HuH-7 (cell line): ENCODE data around the gene TTC7B.

Source experiments
- DNase-seq: peaks from one replicate; pipeline ENCODE4 v3.0.0; 2011; ENCODE audit warnings: low spot score

Gene TTC7B

DNA sequence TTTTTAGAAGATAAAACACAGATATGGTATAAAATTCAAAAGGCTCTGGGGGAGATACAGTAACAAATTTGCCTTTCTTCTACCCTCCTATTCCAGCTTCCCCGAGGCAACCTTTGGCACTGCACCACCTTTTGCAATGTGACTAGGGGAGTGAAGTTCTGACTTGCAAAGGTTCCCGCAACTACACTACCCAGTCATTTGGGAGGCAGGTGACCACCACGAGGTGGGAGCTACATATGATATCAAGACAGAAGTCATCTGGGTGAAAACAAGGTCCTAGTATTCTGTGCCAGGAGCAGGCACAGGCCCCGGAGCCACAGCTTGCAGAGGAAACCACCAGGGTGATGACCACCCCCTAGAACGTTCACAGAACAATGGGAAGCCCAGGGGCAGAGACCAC lies 141.5 kb downstream of the TTC7B start:
- DNase-seq = no peak

DNA sequence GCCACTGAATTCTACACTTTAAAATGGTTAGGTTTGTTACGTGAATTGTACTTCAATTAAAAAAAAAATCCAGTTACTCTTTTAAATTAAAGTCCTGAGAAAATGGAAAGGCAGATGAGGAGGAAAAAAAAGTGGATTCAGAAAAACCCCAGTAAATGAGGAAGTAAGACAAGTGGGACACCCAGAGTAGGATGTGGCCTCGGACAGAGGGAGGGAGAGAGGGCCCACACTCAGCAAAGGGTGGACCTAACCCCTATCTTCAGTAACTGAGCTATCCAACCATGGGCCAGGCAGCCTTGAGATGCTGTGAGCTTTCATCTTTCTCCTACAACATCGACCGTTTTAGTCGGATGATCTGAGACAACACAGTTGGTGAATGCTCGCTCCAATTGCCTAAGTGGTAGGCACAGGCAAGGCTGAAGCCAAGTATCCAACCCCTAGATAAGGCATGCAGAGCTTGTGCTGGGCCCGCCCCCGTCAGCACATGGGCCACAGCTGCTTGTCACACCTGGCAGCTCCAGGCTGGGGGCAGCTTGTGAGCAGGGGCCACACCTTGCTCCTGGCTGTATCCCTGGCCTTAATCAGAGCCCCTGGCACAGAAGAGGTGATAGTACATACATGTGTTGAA lies 142.1 kb downstream of the TTC7B start:
- DNase-seq = no peak

DNA sequence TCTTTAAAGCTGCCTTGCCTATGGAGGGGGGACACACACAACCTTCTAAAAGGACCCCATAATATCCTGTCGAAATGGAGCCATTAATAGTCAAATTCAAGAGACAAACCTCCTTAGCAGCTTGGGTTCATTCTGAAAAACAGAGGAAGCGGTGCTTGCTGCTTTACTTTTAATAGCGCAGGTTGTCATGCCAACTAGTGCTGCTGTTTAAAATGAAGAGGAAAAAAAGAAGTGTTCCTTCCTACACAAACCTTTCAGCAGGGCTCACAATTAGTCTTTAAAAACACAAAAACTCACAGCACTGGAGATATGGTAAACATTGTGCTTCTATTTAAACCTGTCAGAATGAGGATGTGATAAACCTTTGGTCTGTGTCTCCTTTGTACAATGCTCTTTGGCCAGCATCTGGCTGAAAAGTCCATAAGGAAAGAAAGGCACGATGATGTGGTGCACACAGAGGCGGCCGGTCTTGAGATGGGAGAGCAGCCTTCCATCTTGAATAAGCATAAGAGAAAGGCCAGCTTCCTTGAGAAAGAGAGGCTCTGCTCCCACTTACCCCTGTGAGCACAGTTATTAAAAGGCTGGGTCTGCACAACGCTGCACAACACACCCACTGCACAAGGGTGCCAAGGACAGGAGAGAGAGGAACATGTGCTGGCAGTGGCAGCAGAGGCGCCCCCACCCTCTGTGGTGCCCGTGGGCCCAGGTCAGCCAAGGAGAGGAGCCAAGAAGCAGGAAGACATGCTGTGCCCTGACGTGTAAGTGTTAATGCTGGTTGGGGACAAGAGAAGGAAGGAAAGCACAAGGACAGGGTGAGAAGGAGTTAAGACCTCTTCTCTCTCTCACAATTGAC lies 144.6 kb downstream of the TTC7B start:
- no peak for DNase-seq

DNA sequence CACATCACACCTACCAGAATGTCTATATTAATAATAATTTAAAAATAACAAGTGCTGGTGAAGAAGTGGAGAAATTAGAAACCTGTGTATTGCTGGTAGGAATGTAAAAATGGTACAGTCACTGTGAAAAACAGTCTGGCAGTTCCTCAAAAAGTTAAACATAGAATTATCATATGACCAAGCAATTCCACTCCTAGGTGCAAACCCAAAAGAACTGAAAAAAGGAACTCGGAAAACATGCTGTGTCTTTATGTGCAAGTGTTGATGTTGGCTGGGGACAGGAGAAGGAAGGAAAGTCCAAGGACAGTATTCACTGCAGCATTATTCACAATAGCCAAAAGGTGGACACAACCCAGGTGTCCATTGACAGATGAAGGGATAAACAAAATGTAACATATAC lies 146.5 kb downstream of the TTC7B start:
- no peak for DNase-seq

DNA sequence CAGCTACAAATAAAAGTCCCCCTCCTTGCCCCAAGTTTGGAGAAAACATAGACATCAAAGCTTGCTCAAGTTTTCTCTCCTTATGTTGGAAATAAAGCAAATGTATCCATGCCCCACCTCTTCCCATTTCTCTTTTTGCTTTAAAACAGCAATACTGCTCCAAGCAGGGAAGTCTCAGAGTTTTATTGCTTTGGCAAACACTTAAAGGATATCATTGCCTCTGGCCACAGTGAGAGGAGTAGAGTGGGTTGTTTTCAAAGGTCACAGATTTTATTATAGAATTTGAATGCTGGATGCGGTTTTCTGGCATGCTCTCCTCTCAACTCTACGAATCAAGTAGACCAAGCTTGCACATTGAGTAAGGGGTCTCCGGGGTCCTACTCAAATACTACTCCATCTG lies 149.7 kb downstream of the TTC7B start:
- DNase-seq = no peak

DNA sequence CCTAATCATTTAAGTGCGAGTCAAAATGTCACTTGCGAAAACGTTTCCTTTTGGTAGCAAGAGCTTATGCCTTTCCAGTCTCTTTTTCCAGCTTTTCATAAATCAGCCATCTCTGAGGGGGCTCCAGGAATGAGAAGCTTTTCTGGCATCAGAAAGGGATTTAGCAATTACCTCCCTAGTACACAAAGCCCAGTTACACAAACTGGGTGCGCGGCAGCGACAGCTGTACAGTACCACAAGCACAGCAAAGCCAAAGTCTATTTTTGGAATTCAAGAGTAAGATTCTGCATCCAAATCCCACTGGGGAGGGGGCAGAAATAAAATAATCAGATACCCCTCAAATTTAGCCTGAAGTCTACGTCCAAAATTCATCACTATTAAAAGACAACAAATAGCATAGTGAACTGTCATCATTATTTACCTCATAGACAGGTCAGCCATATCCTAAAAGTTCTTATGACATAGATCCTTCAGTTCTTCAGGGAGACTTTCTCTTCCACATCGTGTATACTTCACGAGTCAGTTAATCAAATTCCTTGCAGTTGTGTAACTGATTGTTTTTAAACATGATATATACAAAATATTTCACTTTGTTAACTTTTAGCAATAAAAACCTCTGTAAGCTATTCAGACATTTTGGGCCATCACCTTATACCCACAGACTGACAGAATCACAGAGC lies 150.8 kb downstream of the TTC7B start:
- no peak for DNase-seq

DNA sequence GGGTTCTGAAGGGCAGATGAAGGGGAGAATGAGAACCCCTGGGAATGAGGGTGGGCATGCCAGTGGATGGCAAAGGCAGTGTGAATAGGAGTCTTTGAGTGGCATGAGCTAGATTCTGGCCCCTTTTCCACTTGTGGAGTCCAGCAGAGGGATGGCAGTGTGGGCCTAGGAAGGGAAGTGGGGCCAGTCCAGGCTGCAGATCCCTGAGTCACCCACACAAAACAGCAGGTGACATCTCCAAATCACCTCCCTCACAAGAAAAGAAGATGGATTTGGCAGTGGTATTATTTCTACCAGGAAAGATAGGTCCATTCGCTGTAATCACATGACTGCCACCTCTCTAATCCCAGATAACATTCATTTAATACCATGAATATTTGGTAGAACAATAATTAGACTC lies 151.3 kb downstream of the TTC7B start:
- DNase-seq = no peak

DNA sequence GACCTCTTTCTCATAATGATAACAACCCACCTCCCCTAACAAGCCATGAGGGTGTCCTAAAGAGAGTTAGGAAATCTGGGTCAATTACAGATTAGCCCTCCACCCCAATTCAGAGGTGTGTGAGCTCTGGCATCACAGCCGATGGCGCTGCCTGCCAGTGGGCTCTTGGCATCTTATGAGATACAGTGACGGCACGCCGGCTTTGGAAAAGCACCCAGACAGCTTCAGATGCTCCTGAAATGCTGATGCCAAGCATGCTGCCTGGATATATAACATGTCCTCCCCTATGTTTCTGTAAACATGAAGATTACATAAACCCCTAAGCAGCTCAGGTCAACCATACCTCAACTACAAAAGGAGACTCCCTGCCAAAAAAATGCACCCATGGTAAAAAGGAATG lies 152.6 kb downstream of the TTC7B start:
- DNase-seq = no peak

DNA sequence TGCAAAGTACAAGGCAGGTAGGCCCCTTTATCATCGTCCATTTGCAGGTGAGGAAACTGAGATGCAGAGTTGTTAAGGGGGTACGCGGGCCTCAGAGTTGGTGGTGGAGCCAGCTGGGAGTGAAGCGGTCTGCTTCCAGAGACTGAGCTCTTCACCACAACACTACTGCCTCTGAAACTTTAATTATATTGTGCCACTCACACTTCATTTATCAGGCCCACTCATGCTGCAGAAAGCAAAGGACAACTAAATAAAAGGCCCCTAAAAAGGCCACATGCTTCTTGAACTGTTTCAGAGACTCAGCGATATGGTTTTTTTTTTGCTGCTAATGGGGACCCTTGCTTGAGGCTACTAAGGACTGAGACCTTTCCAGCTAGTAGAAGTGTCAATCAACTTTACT lies 153.1 kb downstream of the TTC7B start:
- no peak for DNase-seq

DNA sequence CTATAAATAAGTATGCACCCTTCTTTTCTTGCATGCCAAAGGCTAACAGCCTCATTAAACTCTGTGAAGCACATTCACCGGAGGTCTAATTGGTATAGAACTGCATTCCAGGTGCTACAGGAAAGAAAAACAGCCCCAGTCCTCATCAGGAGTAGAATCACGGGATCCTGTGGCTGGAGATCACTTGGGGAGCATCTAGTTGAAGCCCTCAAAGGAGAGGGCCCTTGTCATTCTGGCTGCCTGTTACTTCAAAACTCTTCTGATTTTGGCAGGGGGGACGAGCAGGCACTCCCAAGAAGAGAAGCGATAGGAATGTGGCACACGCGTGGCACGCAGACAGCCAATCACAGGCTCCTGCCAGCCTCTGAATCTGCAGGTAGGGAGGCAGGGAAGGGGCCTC lies 154.4 kb downstream of the TTC7B start:
- no peak for DNase-seq

DNA sequence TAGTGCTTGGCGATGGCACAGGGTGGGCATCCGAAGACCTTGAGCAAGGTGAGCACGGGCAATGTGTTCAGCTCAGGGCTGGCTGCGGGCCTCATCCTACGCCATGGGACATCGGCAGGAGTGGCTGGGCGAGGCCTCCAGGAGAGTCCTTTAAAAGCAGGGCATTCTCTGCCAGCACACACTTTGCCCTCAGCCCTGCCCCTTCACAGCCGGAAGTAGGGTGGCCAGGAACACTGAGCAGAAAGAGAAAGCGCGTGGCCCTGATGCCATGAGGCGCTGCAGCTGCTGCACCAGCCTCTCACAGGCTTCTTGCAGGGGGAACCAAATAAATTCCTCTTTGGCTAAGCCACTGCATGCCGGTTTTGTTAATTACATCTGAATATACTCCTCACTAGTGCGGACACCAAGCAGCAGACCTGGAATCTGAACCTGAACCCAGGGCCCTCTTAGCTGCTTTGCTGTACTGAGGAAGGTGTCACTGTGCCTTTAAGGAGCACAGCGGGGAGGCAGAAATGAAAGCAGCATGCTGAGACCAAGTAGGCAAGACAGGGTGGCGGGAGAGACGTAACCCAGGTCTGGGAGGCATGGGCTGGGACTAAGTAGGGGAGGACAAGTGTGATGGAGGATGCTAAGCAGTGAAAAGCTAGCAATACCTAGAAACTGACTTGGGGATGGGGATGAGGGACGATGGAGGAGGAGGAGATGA lies 155.2 kb downstream of the TTC7B start:
- no peak for DNase-seq

DNA sequence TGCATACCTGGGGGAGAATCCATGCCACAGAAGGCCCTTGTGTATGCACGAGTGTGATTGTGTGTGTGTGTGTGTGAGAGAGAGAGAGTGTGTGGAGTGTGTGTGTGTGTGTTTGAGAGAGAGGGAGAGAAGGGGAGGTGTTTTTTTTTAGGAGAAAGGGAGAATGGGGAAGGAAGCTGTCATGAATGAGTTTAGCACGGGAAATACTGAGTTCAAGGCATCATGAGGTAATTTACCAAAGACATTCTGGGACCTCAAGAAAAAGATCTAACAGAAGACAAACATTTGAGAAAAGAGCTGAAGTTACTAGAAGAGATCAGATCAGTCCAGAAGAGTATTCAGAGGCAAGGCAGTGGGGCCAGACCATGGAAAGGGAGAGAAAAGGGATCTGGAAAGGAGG lies 157.1 kb downstream of the TTC7B start:
- no peak for DNase-seq

DNA sequence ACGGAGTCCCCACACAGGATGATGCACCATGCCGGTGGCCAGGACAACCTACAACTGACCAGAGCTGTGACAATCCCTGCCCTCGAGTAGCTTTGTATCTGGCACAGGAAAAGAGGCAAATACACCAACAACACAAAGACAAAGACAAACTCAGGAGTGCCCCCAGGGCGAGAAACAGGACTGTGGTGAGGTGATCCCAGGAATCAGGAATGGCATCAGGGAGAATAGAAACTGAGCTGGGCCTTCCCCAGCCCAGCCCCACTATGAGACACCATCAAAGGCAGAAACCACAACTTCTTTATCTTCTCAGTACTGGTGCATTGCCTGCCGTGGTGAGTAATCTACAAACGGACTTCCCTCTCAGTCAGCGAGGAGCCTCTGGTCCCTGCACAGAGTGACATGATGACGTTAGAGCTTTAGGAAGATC lies 157.7 kb downstream of the TTC7B start:
- DNase-seq = no peak

DNA sequence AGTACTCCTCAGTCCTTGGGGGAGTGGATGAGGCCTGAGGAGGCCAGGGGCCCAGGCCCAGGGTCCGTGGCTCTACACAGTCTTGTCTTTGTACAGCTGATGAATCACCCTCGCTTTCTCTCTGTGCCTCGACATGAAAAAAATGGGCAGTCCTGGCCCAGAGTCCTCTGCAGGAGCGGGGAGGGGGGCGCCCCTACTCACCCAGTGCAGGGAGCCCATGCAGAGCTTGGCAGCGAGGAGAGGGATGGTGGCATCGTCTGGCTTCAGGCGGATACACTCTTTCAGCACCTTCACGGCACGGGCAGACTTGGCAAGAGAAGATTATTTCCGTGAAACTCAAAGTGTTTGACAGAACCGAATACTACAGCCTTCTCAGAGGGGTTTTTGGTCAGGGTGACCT lies 159.3 kb downstream of the TTC7B start:
- no peak for DNase-seq

DNA sequence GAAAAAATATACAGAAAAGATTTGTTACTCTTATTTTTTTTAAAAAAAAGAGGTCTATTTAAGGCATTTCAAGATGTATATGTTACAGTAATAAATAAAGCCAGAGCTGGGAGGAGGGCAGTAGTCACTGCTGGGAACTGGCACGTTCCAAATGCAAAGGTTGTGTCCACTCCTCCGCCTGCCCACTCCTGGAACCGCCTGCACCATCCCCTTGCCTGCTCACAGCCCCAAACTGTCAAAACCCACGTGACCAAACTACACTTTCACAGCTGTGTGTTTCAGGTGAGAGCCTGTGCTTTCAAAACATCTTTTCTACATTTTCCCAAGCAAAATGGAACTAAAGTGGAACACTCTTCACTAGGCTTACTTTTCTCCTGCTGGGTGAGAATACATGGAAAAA lies 160.4 kb downstream of the TTC7B start:
- no peak for DNase-seq

DNA sequence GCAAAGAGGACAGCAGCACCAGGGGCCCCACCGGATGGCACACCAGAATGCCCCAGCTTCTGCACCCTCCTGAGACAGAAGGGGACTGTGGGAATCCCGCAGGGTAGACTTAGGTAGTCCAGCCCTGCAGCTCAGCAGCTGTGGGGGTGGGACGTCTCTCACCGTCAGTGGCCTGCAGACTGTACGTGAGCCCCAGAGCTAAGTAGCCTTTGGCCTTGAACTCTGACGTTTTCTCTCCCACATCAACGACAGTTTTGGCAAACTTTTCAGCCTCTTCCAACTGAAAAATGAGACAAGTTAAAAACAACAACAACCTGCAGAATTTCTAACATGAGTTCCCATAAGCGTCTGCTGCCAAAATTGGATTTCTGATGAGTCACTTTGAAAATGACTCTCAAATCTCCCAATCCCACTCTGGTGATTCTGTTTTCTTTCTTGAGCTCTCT lies 161.4 kb downstream of the TTC7B start:
- no peak for DNase-seq

DNA sequence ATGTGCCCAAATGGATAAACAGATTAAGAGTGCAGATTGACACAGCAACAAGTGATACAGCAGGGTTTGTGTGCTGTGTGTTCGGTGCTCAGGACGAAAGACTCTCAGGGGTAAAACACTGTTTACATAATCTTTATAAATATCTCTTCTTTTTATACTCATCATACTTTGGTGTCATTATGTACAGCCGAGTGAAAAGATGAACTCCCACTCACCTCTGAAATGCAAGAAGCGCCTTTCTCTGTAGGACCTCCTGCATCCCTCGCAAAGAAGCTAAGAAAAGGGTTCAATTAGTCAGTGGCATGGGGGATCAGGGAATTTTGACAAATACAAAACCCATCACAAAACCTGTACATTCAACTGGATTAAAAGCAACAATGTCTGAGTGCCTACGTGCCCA lies 163.6 kb downstream of the TTC7B start:
- DNase-seq = no peak

DNA sequence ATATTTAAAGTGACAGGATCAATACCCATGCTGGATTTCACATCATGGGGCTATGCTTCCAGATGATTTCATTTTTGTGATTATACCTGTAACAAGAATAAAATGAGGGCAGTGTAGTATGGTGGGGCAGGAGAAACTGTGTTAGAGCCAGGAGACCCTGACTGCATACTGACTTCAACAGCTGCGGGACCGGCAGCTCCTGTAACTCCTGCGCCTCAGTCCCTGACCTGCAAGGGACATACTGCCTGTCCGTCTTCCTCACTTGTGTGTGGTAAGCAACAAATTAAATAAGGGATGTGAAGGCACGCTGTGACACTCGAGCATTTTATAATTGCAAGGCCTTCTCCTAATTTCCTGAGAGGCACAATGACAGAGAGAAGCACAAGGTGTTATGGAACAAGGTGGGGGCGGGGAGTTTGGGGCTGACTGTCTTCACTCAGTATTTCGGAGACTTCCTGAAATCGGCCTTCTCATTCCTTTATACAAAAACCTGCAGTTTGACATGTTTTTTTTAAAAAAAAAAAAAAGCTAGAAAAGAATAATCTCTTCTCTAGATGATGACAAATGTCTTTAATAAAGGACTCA lies 164.2 kb downstream of the TTC7B start:
- DNase-seq = no peak

DNA sequence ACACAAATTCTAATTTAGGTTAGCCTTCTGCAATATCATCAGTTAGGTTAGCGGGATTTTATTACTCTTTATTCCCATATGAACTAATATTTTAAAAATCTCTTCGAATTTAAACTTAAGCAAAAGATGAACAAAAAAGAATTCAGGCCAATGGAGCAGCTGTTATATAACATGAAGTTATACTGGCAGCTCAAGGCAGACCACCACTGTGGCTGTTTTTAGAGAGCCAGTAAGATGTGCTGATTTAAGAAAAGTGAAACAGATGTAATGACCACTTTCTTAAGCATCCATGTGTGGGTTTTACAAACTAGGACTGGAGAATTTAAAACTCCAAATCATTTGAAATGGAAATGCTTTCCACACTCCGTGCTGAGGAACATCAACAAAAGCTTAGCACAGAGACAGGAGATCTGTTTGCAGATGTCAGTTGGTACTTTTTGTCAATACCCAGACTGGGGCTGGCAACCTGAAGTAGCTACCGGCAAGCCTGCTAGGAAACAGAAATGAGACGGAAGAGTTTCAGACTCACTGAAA lies 164.9 kb downstream of the TTC7B start:
- DNase-seq = no peak

DNA sequence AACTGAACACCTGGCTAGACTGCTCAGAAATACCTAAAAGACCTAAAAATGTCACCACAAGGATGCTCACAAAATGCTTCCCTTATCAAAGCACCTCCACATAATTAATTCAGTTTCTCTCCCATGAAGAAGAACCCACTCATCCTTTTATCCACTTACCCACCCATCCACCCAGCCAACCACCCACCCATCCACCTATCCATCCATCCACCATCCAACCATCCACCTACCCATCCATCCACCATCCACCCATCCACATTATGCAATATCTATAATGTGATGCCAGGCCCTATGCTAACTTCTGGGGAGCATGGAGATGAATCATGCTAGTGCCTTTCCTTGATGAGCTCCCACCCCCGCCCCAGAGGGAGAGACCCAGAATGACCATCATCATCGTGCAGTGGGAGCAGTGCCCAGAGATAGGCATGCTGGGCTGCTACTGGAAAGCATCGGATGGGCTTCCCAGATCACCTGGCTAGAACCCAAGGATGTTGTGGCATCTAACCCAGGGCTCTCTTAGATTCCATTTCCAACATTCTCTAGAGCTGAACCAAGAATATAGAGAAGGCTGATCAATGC lies 166.6 kb downstream of the TTC7B start:
- no peak for DNase-seq

DNA sequence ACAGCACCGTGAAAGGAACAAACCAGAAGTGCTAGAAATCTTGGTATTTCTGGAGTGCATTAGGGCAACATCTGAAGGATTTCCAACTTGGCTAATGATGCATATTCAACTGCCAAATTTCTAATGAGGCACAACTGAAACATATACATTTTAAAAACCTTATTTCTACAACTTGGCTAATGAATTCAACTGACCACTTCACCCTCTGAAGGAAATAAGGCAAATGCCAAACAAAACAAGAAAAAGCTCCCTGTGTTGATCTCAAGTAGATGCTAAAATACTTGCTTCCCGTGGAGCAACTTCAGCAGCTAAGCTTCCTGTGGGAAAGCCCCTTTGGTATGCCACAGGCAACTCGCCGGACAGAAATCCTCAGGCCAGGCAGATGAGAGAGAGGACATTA lies 167.1 kb downstream of the TTC7B start:
- DNase-seq = no peak

DNA sequence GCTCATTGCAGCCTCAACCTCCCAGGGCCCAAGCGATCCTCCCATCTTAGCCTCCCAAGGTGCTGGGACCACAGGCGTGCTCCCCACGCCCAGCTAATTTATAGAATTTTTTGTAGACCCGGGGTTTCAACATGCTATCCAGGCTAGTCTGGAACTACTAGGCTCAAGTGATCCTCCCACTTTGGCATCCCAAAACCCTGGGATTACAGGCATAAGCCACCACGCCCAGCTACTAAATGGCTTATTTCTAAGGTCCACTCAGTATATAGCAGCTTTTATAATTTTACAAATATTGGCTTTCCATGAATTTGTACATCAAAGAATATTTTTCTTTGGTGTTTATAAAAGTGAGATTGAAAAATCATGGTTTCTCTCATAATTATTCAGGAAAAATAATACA lies 167.8 kb downstream of the TTC7B start:
- no peak for DNase-seq
